HG03139 (cell line): ENCODE results near the gene IPCEF1.

Source experiments
- ATAC-seq: cut with Tn5 transposase; IDR thresholded peaks from one replicate; pipeline ENCODE4 v1.9.1; 2021; ENCODE audit not compliant: unreplicated experiment

IPCEF1 gene

DNA sequence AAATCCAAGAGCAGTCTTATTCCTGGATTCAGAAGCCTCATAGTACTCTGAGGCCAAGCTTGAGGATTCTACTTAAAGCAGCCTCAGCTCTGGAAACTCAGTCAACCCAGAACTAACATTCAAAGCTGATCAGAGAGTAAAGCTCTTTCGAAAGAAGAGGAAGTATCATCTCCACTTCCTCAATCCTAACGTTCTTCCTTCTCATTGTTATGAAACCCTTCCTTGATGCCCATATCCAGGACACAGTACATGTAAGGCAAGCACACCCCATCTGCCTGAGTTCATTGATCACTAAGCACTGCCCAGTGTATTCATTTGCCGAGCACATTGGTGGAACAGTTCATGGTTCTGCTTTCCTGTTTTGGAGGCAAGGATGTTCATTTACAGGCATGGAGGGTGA is at the start of gene IPCEF1:
Gene IPCEF1, minus strand, starts transcription at position 114 of the 400 bp plus-strand sequence. CDS start 90,856 bp downstream, outside the sequence.
- ATAC-seq, result peak; percentile 22

- no peak for ATAC-seq
Observed at GRCh38 chr6:154406301-154406700, 49.7 kb upstream of the IPCEF1 start.

DNA sequence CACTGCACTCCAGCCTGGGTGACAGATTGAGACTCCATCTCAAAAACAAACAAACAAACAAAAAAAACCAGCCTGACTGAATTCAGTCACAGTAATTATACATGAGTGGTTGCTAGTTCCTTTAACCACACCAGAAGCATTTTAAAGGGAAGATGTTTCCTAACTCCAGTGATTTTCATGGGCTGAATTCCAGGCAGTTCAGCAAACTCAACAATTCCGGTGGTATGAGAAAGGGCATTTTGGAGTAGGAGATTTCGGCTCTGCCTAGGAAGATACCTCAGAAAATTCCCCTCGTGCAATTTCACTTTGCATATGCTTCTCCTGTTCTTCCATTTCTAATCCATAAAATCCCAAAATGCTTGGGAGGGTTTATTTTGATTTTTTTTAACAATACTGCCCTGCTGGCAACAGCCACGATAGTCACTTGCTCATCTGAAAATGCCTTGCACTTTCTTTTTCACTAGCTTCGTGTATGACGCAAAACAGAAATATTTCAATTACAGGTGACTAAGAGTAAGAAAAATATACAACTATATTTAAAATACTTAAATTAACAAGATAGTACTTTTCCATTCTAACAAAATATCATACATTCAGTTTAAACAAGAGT is 48.3 kb upstream of the IPCEF1 start:
- ATAC-seq, result no peak

GRCh38 chr6:154403788-154404187 is 47.2 kb upstream of the IPCEF1 start:
- no peak for ATAC-seq

DNA sequence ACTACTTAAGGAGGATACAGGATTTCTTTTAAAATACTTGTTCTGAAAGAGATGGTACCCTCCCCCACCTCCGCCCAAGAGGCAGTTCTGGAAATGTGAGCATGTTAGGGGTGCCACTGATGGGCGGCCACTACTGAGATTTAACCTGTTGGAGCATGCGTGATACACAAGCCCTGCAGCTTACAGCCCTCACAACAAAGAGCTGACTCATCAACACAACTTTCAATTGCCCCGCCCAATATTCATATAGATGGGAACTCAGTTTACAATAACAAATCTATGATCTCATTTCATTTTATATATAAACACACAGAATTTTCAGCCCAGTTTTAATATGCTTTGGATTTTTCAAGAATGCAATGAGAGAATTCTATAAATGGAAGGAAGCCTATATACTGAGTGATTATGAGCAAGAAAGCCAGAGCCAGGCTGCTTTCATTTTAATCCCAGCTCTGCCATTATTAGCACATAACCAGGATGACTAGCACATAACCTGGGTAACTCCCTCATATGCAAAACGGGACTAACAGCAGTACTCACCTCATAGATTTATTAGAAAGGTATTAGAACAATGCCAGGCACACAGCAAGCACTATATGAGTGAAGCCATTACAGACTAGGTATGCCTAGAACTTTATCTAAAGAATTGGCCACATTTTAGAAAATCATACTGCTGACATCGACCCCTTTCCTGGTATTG is 45.6 kb upstream of the IPCEF1 start:
- ATAC-seq, result no peak

GRCh38 chr6:154399097-154399496 is 42.5 kb upstream of the IPCEF1 start:
- no peak for ATAC-seq

DNA sequence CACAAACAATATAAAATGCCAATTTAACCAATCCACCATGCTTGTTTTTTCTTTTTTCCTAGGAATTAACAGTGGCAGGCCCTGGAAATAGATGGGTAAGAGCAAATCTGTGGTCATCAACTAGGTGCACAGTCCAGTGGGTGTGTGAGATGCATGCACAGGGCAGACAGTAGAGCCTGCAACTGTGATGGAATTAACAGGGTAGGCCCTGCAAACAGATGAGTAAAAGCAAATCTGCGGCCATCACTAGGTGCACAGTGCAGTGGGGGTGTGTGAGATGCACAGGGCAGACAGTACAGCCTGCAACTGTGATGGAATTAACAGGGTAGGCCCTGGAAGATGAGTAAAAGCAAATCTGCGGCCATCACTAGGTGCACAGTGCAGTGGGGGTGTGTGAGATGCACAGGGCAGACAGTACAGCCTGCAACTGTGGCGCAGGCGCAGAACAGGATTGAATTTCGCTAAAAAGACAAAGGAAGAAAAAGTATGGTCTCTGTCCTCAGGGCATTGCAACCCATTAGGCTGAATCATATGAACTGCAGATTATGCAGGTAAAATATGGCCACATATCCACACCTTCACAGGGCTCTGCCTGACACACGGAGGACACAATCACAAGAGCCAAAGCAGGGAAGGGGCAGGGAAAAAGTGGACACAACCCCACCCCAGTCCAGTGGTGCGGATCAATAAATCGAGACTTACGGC is 41.0 kb upstream of the IPCEF1 start:
- no peak for ATAC-seq

- no peak for ATAC-seq
Observed at GRCh38 chr6:154395878-154396277, 39.3 kb upstream of the IPCEF1 start.

GRCh38 chr6:154395316-154395715 is 38.7 kb upstream of the IPCEF1 start:
- ATAC-seq, result no peak

DNA sequence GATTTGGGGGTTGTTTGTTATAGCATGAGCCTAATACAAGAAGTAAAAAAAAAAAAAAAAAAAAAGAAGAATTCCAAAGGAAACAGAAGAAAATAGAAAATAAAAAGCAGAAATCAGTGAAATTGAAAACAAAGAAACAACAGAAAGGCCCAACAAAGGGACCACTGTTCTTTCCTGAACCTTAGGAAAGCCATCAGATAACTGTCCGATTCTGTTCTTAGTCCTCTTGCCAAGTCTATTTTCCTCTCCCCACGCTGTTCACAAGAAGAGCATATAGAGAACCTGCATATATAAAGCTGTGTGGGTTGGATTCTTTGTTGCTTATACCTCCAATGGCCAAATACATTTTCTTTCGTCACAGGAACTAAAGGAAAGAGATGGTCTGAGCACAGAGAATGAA is 38.0 kb upstream of the IPCEF1 start:
- ATAC-seq, result no peak

GRCh38 chr6:154390034-154390433 is 33.4 kb upstream of the IPCEF1 start:
- no peak for ATAC-seq

- no peak for ATAC-seq
Observed at GRCh38 chr6:154388803-154389202, 32.2 kb upstream of the IPCEF1 start.

GRCh38 chr6:154386848-154387717 is 30.5 kb upstream of the IPCEF1 start:
- ATAC-seq, result no peak

GRCh38 chr6:154384191-154384590 is 27.6 kb upstream of the IPCEF1 start:
- no peak for ATAC-seq

DNA sequence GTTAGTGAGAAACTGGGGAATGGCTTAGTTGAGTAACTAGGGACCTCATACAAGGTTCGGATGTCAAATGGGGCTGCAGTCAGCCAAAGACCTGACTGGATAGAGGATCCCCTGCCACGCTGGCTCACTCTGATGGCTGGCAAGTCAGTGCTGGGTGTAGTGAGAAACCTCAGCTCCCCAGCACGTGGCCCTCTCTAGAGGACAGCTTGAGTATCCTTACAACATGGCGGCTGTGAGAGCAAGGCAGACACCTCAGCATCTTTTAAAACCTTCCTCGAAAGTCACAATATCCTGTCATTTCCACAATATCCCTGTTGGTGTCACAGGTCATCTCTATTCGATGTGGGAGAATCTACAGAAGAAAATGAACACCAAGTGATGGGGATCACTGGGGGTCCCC is 26.7 kb upstream of the IPCEF1 start:
- ATAC-seq, result no peak

DNA sequence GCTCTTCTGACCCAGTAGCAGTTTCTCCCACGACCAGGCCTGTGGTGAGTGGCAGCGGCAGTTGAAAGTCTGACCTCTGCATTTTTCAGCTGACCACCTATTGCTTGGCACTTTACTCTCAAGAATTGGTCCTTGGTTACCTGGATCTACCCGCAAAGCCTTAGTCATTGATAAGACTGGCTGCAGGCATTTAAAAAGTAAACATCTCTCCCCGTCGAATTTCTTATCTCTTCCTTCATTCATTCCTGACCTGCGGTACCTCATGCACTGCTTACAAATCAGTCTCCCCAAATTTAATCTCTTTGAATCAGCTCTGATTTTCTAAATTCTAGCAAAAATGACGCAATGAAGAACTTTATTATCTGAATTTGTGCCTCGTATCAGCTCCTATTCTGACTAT is 26.1 kb upstream of the IPCEF1 start:
- ATAC-seq, result no peak

DNA sequence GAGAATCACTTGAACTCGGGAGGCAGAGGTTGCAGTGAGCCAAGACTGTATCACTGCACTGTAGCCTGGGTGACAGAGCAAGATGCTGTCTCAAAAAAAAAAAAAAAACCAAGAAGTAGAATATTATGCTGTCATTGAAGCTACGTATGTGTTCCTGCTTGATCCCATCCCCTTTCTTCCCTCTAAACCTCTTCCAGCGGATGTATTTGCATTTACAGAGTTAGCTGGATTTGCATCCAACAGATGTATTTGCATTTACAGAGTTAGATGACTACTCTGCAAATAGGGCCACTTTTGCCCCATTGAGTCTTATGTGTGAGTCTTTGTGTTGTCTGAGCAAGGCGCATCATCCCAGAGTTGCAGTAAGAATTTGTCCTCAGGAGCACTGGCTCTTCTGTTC is 24.9 kb upstream of the IPCEF1 start:
- no peak for ATAC-seq

DNA sequence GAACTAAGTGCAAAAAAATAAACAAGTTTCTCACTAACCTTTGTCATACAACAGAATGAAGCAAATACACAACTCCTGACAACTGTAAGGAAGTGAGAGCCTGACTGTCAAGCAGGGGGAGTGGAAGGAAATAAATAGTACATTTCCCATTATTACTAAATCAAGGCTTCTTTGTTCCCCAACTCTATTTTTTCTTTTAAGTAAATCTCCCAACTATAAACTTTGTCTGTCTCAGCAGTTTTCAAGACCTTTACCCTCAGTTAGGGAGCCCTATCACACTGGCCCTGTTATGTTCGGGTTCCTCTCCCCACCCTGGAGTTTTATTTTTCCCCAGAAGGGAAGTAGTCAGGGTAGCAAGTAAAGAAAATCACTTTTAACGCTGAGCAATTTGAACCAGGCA is 24.1 kb upstream of the IPCEF1 start:
- no peak for ATAC-seq

DNA sequence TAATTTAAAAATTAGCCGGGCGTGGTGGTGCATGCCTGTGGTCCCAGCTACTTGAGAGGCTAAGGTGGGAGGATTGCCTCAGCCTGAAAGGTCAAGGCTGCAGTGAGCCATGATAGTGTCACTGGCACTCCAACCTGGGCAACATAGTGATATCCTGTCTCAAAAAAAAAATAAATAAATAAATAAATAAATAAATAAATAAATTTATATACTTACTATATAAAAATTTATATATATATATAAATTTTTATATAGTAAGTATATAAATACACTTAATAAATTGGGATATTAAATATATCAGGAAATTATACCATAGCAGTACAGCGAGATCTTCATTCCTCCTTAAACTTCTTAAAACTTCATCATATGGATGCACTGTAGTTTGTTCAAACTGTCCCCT is 23.0 kb upstream of the IPCEF1 start:
- ATAC-seq, result no peak

- no peak for ATAC-seq
Observed at GRCh38 chr6:154378518-154378917, 21.9 kb upstream of the IPCEF1 start.

DNA sequence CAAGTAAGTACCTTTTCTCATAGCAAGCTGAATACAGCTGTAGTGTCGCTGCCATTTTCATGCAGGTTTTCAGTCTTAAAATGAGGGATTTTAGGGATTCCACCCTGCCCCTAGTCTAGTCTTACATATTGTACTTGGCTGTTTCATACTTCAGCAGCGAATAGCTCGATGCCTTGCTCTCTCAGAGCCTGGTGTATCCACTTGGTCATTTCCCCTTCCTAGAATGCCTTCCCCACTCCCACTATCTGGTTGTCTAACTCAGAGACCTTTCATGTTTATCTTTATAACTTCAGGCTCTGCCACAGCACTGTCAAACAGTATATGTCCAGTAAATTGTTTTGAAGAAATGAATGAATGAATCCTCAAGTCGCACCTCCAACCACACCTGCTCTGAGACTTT is 21.1 kb upstream of the IPCEF1 start:
- ATAC-seq, result no peak
